K562 (cell line): Measurements from ENCODE around the gene ASRGL1. TPM values are rescaled to one million over a fixed set of nuclear protein-coding genes. Genes with fewer than 3 reads are reported as not detected.

ENCODE experiments used
- ATAC-seq: fragments of 200-7000 bp; cut with Tn5 transposase; 3 replicates; pipeline ENCODE4 v1.9.1; 2020; ENCODE audit warnings: moderate library complexity
- BruUV-seq: library from RNA; stranded (reverse); fragments of 400-500 nt; replicated peaks from 2 replicates; lab custom pipeline; 2021; lab: Mats Ljungman, UMichigan
- CTCF ChIA-PET: fragments of 300-600 bp; formaldehyde crosslinking; extraction: SDS; loops from one replicate; lab custom pipeline; 2021; ENCODE audit warnings: low intra/inter-chr PET ratio; lab: Yijun Ruan, JAX
- POLR2A ChIA-PET: fragments of 300-600, 350-650 bp; sonication (Branson Sonifier 250); formaldehyde crosslinking; extraction: SDS; loops from one replicate; lab custom pipeline; 2021; ENCODE audit warnings: antibody characterized with exemption, inconsistent platforms; lab: Yijun Ruan, JAX
- DNase-seq, 4 experiments: peaks; one replicate each; pipeline versions ENCODE4 v3.0.0 to v3.0.0-alpha.2; 2011 to 2018; ENCODE audit warnings: low spot score in 3 of 4, mixed read lengths in 3 of 4; ENCODE audit errors: extremely low read depth in 1 of 4
- FAIRE-seq: peaks from 2 replicates; lab custom pipeline; 2011; peaks lifted over from hg19 to GRCh38; lab: Jason Lieb, UNC
- H2AFZ ChIP-seq: 2 replicates; pipeline ENCODE4 v1.6.0; 2011; ENCODE audit warnings: low read depth, low read length, control low read depth, inconsistent platforms
- H3K27ac ChIP-seq: fragments of 200-600 bp; 3 replicates; pipeline ENCODE4 v1.8.0; 2011; ENCODE audit warnings: low read depth, mild to moderate bottlenecking, control low read depth, inconsistent platforms, low read length, moderate library complexity, mixed read lengths; ENCODE audit errors: extremely low read depth
- H3K27me3 ChIP-seq, 2 experiments: fragments of 300-600 bp in 1 of 2; 2 replicates in 1 of 2; 3 replicates in 1 of 2; pipeline versions ENCODE4 v1.6.0 to v1.8.0; 2011; ENCODE audit warnings: inconsistent platforms in 2 of 2, low read length in 2 of 2, mild to moderate bottlenecking in 1 of 2, mixed read lengths in 1 of 2, moderate library complexity in 1 of 2; ENCODE audit not compliant: control insufficient read depth in 2 of 2, insufficient read depth in 2 of 2
- H3K36me3 ChIP-seq: fragments of 300-600 bp; 3 replicates; pipeline ENCODE4 v1.8.0; 2011; ENCODE audit warnings: mild to moderate bottlenecking, low read length, inconsistent platforms; ENCODE audit not compliant: control insufficient read depth, insufficient read depth
- H3K4me1 ChIP-seq, 2 experiments: fragments of 200-600 bp in 1 of 2; replicated peaks in 1 of 2; 2 replicates in 1 of 2; 3 replicates in 1 of 2; pipeline versions ENCODE4 v1.5.1 to v1.8.0; 2011; ENCODE audit warnings: inconsistent platforms in 2 of 2, low read length in 2 of 2, mild to moderate bottlenecking in 1 of 2, mixed read lengths in 1 of 2, moderate library complexity in 1 of 2; ENCODE audit not compliant: control insufficient read depth in 2 of 2, insufficient read depth in 2 of 2
- H3K4me2 ChIP-seq: 2 replicates; pipeline ENCODE4 v1.6.1; 2011; ENCODE audit warnings: low read length, control low read depth, inconsistent platforms, mixed read lengths; ENCODE audit not compliant: insufficient read depth
- H3K4me3 ChIP-seq: fragments of 200-600 bp; sonication (generic), shearing (Covaris generic); 2 replicates; pipeline ENCODE4 v1.5.1; 2016; ENCODE audit warnings: control low read depth, inconsistent platforms
- H3K79me2 ChIP-seq: fragments of 200-600 bp; 3 replicates; pipeline ENCODE4 v1.8.0; 2011; ENCODE audit warnings: low read length, inconsistent platforms; ENCODE audit not compliant: control insufficient read depth, insufficient read depth
- H3K9ac ChIP-seq, 2 experiments: 2 replicates each; pipeline versions ENCODE4 v1.6.0 to v1.6.1; 2011; ENCODE audit warnings: low read depth in 2 of 2, low read length in 2 of 2, control low read depth in 1 of 2, inconsistent platforms in 1 of 2, mild to moderate bottlenecking in 1 of 2, mixed read lengths in 1 of 2; ENCODE audit not compliant: insufficient read depth in 1 of 2
- H3K9me1 ChIP-seq: one replicate; pipeline ENCODE4 v1.6.0; 2011; ENCODE audit warnings: inconsistent platforms, mild to moderate bottlenecking, low read length, moderate library complexity; ENCODE audit not compliant: control insufficient read depth, insufficient read depth
- H3K9me3 ChIP-seq: replicated peaks from 2 replicates; pipeline ENCODE4 v1.5.1; 2011; ENCODE audit warnings: low read depth, low read length, inconsistent platforms; ENCODE audit not compliant: control insufficient read depth, insufficient read depth
- H4K20me1 ChIP-seq: replicated peaks from 2 replicates; pipeline ENCODE4 v1.6.1; 2011; ENCODE audit warnings: low read length, inconsistent platforms, mixed read lengths; ENCODE audit not compliant: control insufficient read depth, insufficient read depth
- ARID4B ChIP-seq: sonication (generic); formaldehyde crosslinking; IDR thresholded peaks from 2 replicates; pipeline ENCODE4 v1.8.0; 2022; ENCODE audit warnings: mild to moderate bottlenecking, missing genetic modification reagents
- ARNT ChIP-seq, 2 experiments: fragments of 450-650 bp; IDR thresholded peaks; 2 replicates each; pipeline ENCODE4 v1.6.1; 2016; ENCODE audit warnings: mild to moderate bottlenecking in 1 of 2
- KDM1A ChIP-seq, 2 experiments: fragments of 450-650 bp; IDR thresholded peaks; 2 replicates each; pipeline ENCODE4 v1.6.1; 2016; ENCODE audit warnings: mild to moderate bottlenecking in 2 of 2
- KDM2B ChIP-seq: fragments of 250-450 bp; sonication (Bioruptor Pico); IDR thresholded peaks from 2 replicates; pipeline ENCODE4 v1.8.0; 2021; ENCODE audit warnings: mild to moderate bottlenecking, moderate library complexity
- POU5F1 ChIP-seq: fragments of 150-350 bp; IDR thresholded peaks from 2 replicates; pipeline ENCODE4 v1.6.1; 2014; ENCODE audit warnings: borderline replicate concordance, low read length, low read depth, mild to moderate bottlenecking; ENCODE audit not compliant: partially characterized antibody
- SNAPC5 ChIP-seq: fragments of 250-450 bp; sonication (Bioruptor Pico); IDR thresholded peaks from 2 replicates; pipeline ENCODE4 v1.8.0; 2021; ENCODE audit warnings: moderate library complexity, mild to moderate bottlenecking, inconsistent platforms
- WGBS: fragments of 100-300 bp; shearing (Covaris generic); methylation state at CpG from one replicate; pipeline ENCODE4 v1.1.6; 2016; ENCODE audit warnings: low coverage, mixed read lengths; ENCODE audit not compliant: insufficient coverage; ENCODE audit errors: missing lambda C conversion rate; 5-methylcytosine and 5-hydroxymethylcytosine counted together
- in situ Hi-C: fragments of 300-500 bp; cut with MboI; formaldehyde crosslinking; loops from 4 replicates; pipeline ENCODE4 v1.15.0; 2018; ENCODE audit warnings: inconsistent platforms, mixed read lengths
- intact Hi-C: fragments of 100-400 bp; cut with micrococcal nuclease; formaldehyde crosslinking; loops from 2 replicates; pipeline ENCODE4 v1.14.2; 2022
- polyA plus RNA-seq, 8 experiments: library from polyadenylated mRNA; depleted of rRNA in 4 of 8; stranded (reverse) in 5 of 8; unstranded in 3 of 8; fragments of >200 nt; fragmentation: Nextera tagmentation in 2 of 8; fragmentation: Illumina TruSeq in 1 of 8; extraction: Ambion mirVana in 2 of 8; extraction: Trizol in 1 of 8; gene quantifications; 2 replicates each; pipeline versions ENCODE4 v1.2.1 to v1.2.3, GENCODE V29; 2011 to 2014; ENCODE audit warnings: inconsistent platforms in 1 of 8, missing spikeins in 1 of 8
- total RNA-seq, 7 experiments: library from RNA; depleted of rRNA in 6 of 7; stranded (reverse); fragments of >200 nt in 6 of 7; fragmentation: Illumina TruSeq in 2 of 7; extraction: Trizol in 2 of 7; gene quantifications; 2 replicates each; pipeline versions ENCODE4 v1.2.1 to v1.2.3, GENCODE V29; 2011 to 2021; ENCODE audit warnings: low replicate concordance in 1 of 7
- TF ChIP-seq, protein P1 (sequence below): fragments of 250-450 bp; sonication (Bioruptor Pico); IDR thresholded peaks from 2 replicates; pipeline ENCODE4 v1.8.0; 2021; ENCODE audit warnings: borderline replicate concordance, mild to moderate bottlenecking, moderate library complexity; ENCODE audit not compliant: poor library complexity, severe bottlenecking

The ASRGL1 gene
- total and polyA plus RNA-seq, 9 of the 15 experiments (the other 6 are each of a cell fraction or from before 2014, with no cell fraction given), result 3.1 to 23.0 (median 11.2) TPM

GRCh38 chr11:62309991-62310390 is 27.3 kb upstream of the ASRGL1 start:
- intact Hi-C loops, result loop anchor here (2.0 to 5.0 kb wide), 3 partner anchors 78 to 139 kb away; no protein-coding TSS in a partner anchor
- Histone ChIP-seq H2AFZ (no peak overlapping the region), H3K79me2 (no peaks in the 10 kb centered on the region), H3K4me2 (no peak overlapping the region), H4K20me1 (no peaks in the 10 kb centered on the region), H3K36me3 (no peaks in the 10 kb centered on the region), H3K9me3 (no peaks in the 10 kb centered on the region), H3K27me3 (peaks cover 7 to 18% of the 10 kb centered on the region in 2 experiments; a peak in 3 of 5 replicates), H3K4me3 (no peak overlapping the region), H3K9me1 (no peaks in the 10 kb centered on the region), H3K9ac (no peak overlapping the region), H3K4me1 (peaks cover 0 to 4% of the 10 kb centered on the region in 2 experiments; a peak in 1 of 5 replicates), H3K27ac (no peak overlapping the region)
- 2% methylated on average over 7 of the region's 7 CpGs for WGBS
- in situ Hi-C loops, result loop anchor here (10.0 kb wide), 1 partner anchor 95 kb away; no protein-coding TSS in a partner anchor
- DNase-seq (no peak), FAIRE-seq (no peak), ATAC-seq (no peak)
- CTCF ChIA-PET, result interaction anchor here (0.9 to 1.5 kb wide), 2 partner anchors 67 to 408 kb away, joined by 3 to 4 read pairs; no protein-coding TSS in a partner anchor
- TF ChIP-seq SNAPC5 (CRISPR knock-in tag), result no peak
- no peak for TF ChIP-seq ARNT (IDR thresholded peaks at IDR 0.05)
- no peak for TF ChIP-seq POU5F1
- no peak for TF ChIP-seq ARID4B (CRISPR knock-in tag)
- TF ChIP-seq, protein P1, sequence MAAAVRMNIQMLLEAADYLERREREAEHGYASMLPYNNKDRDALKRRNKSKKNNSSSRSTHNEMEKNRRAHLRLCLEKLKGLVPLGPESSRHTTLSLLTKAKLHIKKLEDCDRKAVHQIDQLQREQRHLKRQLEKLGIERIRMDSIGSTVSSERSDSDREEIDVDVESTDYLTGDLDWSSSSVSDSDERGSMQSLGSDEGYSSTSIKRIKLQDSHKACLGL (CRISPR knock-in tag), result no peak
- TF ChIP-seq KDM2B (CRISPR knock-in tag), result no peak
- no peak for TF ChIP-seq KDM1A (IDR thresholded peaks at IDR 0.05)
- no TSS peak for BruUV-seq
- POLR2A ChIA-PET, result no interaction called here
